K562 (cell line): ENCODE measurements around the gene IFNG-AS1. TPM values are rescaled to one million over a fixed set of nuclear protein-coding genes. Genes with fewer than 3 reads are reported as not detected.

ENCODE experiments used
- ATAC-seq: fragments of 200-7000 bp; cut with Tn5 transposase; 3 replicates; pipeline ENCODE4 v1.9.1; 2020; ENCODE audit warnings: moderate library complexity
- BruUV-seq: library from RNA; stranded (reverse); fragments of 400-500 nt; replicated peaks from 2 replicates; lab custom pipeline; 2021; lab: Mats Ljungman, UMichigan
- CTCF ChIA-PET: fragments of 300-600 bp; formaldehyde crosslinking; extraction: SDS; loops from one replicate; lab custom pipeline; 2021; ENCODE audit warnings: low intra/inter-chr PET ratio; lab: Yijun Ruan, JAX
- POLR2A ChIA-PET: fragments of 300-600, 350-650 bp; sonication (Branson Sonifier 250); formaldehyde crosslinking; extraction: SDS; loops from one replicate; lab custom pipeline; 2021; ENCODE audit warnings: antibody characterized with exemption, inconsistent platforms; lab: Yijun Ruan, JAX
- DNase-seq, 4 experiments: peaks; one replicate each; pipeline versions ENCODE4 v3.0.0 to v3.0.0-alpha.2; 2011 to 2018; ENCODE audit warnings: low spot score in 3 of 4, mixed read lengths in 3 of 4; ENCODE audit errors: extremely low read depth in 1 of 4
- FAIRE-seq: peaks from 2 replicates; lab custom pipeline; 2011; peaks lifted over from hg19 to GRCh38; lab: Jason Lieb, UNC
- H2AFZ ChIP-seq: 2 replicates; pipeline ENCODE4 v1.6.0; 2011; ENCODE audit warnings: low read depth, low read length, control low read depth, inconsistent platforms
- H3K27ac ChIP-seq: fragments of 200-600 bp; 3 replicates; pipeline ENCODE4 v1.8.0; 2011; ENCODE audit warnings: low read depth, mild to moderate bottlenecking, control low read depth, inconsistent platforms, low read length, moderate library complexity, mixed read lengths; ENCODE audit errors: extremely low read depth
- H3K27me3 ChIP-seq, 2 experiments: fragments of 300-600 bp in 1 of 2; 2 replicates in 1 of 2; 3 replicates in 1 of 2; pipeline versions ENCODE4 v1.6.0 to v1.8.0; 2011; ENCODE audit warnings: inconsistent platforms in 2 of 2, low read length in 2 of 2, mild to moderate bottlenecking in 1 of 2, mixed read lengths in 1 of 2, moderate library complexity in 1 of 2; ENCODE audit not compliant: control insufficient read depth in 2 of 2, insufficient read depth in 2 of 2
- H3K36me3 ChIP-seq: fragments of 300-600 bp; 3 replicates; pipeline ENCODE4 v1.8.0; 2011; ENCODE audit warnings: mild to moderate bottlenecking, low read length, inconsistent platforms; ENCODE audit not compliant: control insufficient read depth, insufficient read depth
- H3K4me1 ChIP-seq, 2 experiments: fragments of 200-600 bp in 1 of 2; replicated peaks in 1 of 2; 2 replicates in 1 of 2; 3 replicates in 1 of 2; pipeline versions ENCODE4 v1.5.1 to v1.8.0; 2011; ENCODE audit warnings: inconsistent platforms in 2 of 2, low read length in 2 of 2, mild to moderate bottlenecking in 1 of 2, mixed read lengths in 1 of 2, moderate library complexity in 1 of 2; ENCODE audit not compliant: control insufficient read depth in 2 of 2, insufficient read depth in 2 of 2
- H3K4me2 ChIP-seq: 2 replicates; pipeline ENCODE4 v1.6.1; 2011; ENCODE audit warnings: low read length, control low read depth, inconsistent platforms, mixed read lengths; ENCODE audit not compliant: insufficient read depth
- H3K4me3 ChIP-seq: fragments of 200-600 bp; sonication (generic), shearing (Covaris generic); 2 replicates; pipeline ENCODE4 v1.5.1; 2016; ENCODE audit warnings: control low read depth, inconsistent platforms
- H3K79me2 ChIP-seq: fragments of 200-600 bp; 3 replicates; pipeline ENCODE4 v1.8.0; 2011; ENCODE audit warnings: low read length, inconsistent platforms; ENCODE audit not compliant: control insufficient read depth, insufficient read depth
- H3K9ac ChIP-seq, 2 experiments: 2 replicates each; pipeline versions ENCODE4 v1.6.0 to v1.6.1; 2011; ENCODE audit warnings: low read depth in 2 of 2, low read length in 2 of 2, control low read depth in 1 of 2, inconsistent platforms in 1 of 2, mild to moderate bottlenecking in 1 of 2, mixed read lengths in 1 of 2; ENCODE audit not compliant: insufficient read depth in 1 of 2
- H3K9me1 ChIP-seq: one replicate; pipeline ENCODE4 v1.6.0; 2011; ENCODE audit warnings: inconsistent platforms, mild to moderate bottlenecking, low read length, moderate library complexity; ENCODE audit not compliant: control insufficient read depth, insufficient read depth
- H3K9me3 ChIP-seq: replicated peaks from 2 replicates; pipeline ENCODE4 v1.5.1; 2011; ENCODE audit warnings: low read depth, low read length, inconsistent platforms; ENCODE audit not compliant: control insufficient read depth, insufficient read depth
- H4K20me1 ChIP-seq: replicated peaks from 2 replicates; pipeline ENCODE4 v1.6.1; 2011; ENCODE audit warnings: low read length, inconsistent platforms, mixed read lengths; ENCODE audit not compliant: control insufficient read depth, insufficient read depth
- CHD4 ChIP-seq: fragments of 200-600 bp; sonication (generic); IDR thresholded peaks from 3 replicates; pipeline ENCODE4 v1.6.1; 2012; ENCODE audit warnings: low read depth, mild to moderate bottlenecking, mixed read lengths, low read length, inconsistent platforms; ENCODE audit not compliant: insufficient read depth, insufficient replicate concordance, poor library complexity, severe bottlenecking
- EP400 ChIP-seq: fragments of 450-650 bp; IDR thresholded peaks from 2 replicates; pipeline ENCODE4 v1.6.1; 2017; ENCODE audit warnings: antibody characterized with exemption, mild to moderate bottlenecking, moderate library complexity
- ZC3H8 ChIP-seq: fragments of 450-650 bp; IDR thresholded peaks from 2 replicates; pipeline ENCODE4 v1.6.1; 2017
- WGBS: fragments of 100-300 bp; shearing (Covaris generic); methylation state at CpG from one replicate; pipeline ENCODE4 v1.1.6; 2016; ENCODE audit warnings: low coverage, mixed read lengths; ENCODE audit not compliant: insufficient coverage; ENCODE audit errors: missing lambda C conversion rate; 5-methylcytosine and 5-hydroxymethylcytosine counted together
- in situ Hi-C: fragments of 300-500 bp; cut with MboI; formaldehyde crosslinking; loops from 4 replicates; pipeline ENCODE4 v1.15.0; 2018; ENCODE audit warnings: inconsistent platforms, mixed read lengths
- intact Hi-C: fragments of 100-400 bp; cut with micrococcal nuclease; formaldehyde crosslinking; loops from 2 replicates; pipeline ENCODE4 v1.14.2; 2022
- polyA plus RNA-seq, 8 experiments: library from polyadenylated mRNA; depleted of rRNA in 4 of 8; stranded (reverse) in 5 of 8; unstranded in 3 of 8; fragments of >200 nt; fragmentation: Nextera tagmentation in 2 of 8; fragmentation: Illumina TruSeq in 1 of 8; extraction: Ambion mirVana in 2 of 8; extraction: Trizol in 1 of 8; gene quantifications; 2 replicates each; pipeline versions ENCODE4 v1.2.1 to v1.2.3, GENCODE V29; 2011 to 2014; ENCODE audit warnings: inconsistent platforms in 1 of 8, missing spikeins in 1 of 8
- total RNA-seq, 7 experiments: library from RNA; depleted of rRNA in 6 of 7; stranded (reverse); fragments of >200 nt in 6 of 7; fragmentation: Illumina TruSeq in 2 of 7; extraction: Trizol in 2 of 7; gene quantifications; 2 replicates each; pipeline versions ENCODE4 v1.2.1 to v1.2.3, GENCODE V29; 2011 to 2021; ENCODE audit warnings: low replicate concordance in 1 of 7
- TF ChIP-seq, protein P1 (sequence below): fragments of 250-450 bp; sonication (Bioruptor Pico); IDR thresholded peaks from 2 replicates; pipeline ENCODE4 v1.8.0; 2022; ENCODE audit warnings: moderate library complexity, mild to moderate bottlenecking, inconsistent platforms
- TF ChIP-seq, protein P2 (sequence below), 2 experiments: fragments of 450-650 bp; IDR thresholded peaks; 2 replicates each; pipeline ENCODE4 v1.6.1; 2018; ENCODE audit warnings: mild to moderate bottlenecking in 2 of 2, low read depth in 1 of 2; ENCODE audit not compliant: partially characterized antibody in 2 of 2
- TF ChIP-seq, protein P3 (sequence below): fragments of 250-450 bp; sonication (Bioruptor Pico); IDR thresholded peaks from 2 replicates; pipeline ENCODE4 v1.8.0; 2021; ENCODE audit warnings: borderline replicate concordance, mild to moderate bottlenecking, moderate library complexity; ENCODE audit not compliant: poor library complexity, severe bottlenecking
- TF ChIP-seq, protein P4 (sequence below), 3 experiments: fragments of 200-800 bp in 1 of 3; sonication (Bioruptor generic) in 1 of 3; sonication (generic) in 1 of 3; formaldehyde crosslinking in 1 of 3; IDR thresholded peaks; 2 replicates each; pipeline versions ENCODE4 v1.6.1 to v1.8.0; 2016 to 2022; ENCODE audit warnings: mild to moderate bottlenecking in 2 of 3, missing compliant biosample characterization in 2 of 3, missing genetic modification characterization in 2 of 3, missing genetic modification reagents in 1 of 3

Gene IFNG-AS1
- total and polyA plus RNA-seq, 9 of the 15 experiments (the other 6 are each of a cell fraction or from before 2014, with no cell fraction given), result not detected

DNA sequence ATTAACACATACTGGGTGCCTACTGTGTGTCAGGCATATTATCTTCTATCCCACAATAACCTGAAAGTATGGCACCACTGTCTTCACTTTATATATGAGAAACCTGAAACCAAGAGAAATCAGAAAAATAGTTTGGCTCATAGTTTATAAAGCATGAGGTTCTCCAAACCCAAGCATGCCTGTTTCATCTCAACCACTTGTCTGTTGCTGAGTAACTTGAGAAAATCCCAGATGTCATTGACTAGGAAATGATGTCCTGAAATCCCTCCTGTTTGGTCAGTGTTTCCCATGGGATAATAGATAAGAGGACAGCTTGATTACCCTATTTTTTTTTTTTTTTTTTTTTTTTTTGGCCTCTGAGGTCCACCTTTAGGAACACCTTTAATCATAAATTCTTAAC, 2.6 kb upstream of the IFNG-AS1 start (continued):
- TF ChIP-seq, protein P1, sequence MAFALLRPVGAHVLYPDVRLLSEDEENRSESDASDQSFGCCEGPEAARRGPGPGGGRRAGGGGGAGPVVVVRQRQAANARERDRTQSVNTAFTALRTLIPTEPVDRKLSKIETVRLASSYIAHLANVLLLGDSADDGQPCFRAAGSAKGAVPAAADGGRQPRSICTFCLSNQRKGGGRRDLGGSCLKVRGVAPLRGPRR (CRISPR knock-in tag), result no peak
- TF ChIP-seq CHD4, result no peak

DNA sequence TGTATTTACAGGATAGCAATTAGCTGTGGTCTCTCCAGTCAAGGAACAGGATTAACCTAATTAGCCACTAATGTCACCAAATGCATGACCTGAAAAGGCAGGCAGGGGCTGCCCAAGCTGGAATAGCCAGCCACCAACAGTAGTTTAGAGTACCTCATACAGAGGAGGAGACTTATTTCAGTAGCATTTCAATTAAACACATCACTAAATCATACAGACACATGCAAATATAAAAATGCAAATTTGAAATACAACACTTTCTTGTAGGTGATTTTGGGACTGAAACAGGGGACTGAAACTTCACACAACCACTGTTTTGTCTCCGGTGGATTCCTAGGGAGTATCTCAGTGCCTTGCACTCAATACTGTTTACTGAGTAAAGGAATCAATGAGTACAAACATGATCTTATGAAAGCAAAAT, 636 bp upstream of the IFNG-AS1 start:
- Histone ChIP-seq H3K9me3 (no peaks in the 10 kb centered on the region), H3K9me1 (no peaks in the 10 kb centered on the region), H3K4me3 (no peak overlapping the region), H3K9ac (no peak overlapping the region), H3K27ac (no peak overlapping the region), H4K20me1 (no peaks in the 10 kb centered on the region), H3K27me3 (peaks cover 0 to 4% of the 10 kb centered on the region in 2 experiments; a peak in 2 of 5 replicates), H3K79me2 (no peaks in the 10 kb centered on the region), H2AFZ (no peak overlapping the region), H3K4me2 (no peak overlapping the region), H3K4me1 (no peaks in the 10 kb centered on the region), H3K36me3 (no peaks in the 10 kb centered on the region)
- no TSS peak for BruUV-seq
- WGBS, result 0% methylated on average over 1 of the region's 1 CpG
- CTCF ChIA-PET, result no interaction called here
- FAIRE-seq, result no peak
- ATAC-seq, result no peak
- TF ChIP-seq, protein P2, sequence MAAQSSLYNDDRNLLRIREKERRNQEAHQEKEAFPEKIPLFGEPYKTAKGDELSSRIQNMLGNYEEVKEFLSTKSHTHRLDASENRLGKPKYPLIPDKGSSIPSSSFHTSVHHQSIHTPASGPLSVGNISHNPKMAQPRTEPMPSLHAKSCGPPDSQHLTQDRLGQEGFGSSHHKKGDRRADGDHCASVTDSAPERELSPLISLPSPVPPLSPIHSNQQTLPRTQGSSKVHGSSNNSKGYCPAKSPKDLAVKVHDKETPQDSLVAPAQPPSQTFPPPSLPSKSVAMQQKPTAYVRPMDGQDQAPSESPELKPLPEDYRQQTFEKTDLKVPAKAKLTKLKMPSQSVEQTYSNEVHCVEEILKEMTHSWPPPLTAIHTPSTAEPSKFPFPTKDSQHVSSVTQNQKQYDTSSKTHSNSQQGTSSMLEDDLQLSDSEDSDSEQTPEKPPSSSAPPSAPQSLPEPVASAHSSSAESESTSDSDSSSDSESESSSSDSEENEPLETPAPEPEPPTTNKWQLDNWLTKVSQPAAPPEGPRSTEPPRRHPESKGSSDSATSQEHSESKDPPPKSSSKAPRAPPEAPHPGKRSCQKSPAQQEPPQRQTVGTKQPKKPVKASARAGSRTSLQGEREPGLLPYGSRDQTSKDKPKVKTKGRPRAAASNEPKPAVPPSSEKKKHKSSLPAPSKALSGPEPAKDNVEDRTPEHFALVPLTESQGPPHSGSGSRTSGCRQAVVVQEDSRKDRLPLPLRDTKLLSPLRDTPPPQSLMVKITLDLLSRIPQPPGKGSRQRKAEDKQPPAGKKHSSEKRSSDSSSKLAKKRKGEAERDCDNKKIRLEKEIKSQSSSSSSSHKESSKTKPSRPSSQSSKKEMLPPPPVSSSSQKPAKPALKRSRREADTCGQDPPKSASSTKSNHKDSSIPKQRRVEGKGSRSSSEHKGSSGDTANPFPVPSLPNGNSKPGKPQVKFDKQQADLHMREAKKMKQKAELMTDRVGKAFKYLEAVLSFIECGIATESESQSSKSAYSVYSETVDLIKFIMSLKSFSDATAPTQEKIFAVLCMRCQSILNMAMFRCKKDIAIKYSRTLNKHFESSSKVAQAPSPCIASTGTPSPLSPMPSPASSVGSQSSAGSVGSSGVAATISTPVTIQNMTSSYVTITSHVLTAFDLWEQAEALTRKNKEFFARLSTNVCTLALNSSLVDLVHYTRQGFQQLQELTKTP (IDR thresholded peaks at IDR 0.05; ENCODE audit: low read depth in 1 of 2, partially characterized antibody in 2 of 2), result no peak
- TF ChIP-seq, protein P3, sequence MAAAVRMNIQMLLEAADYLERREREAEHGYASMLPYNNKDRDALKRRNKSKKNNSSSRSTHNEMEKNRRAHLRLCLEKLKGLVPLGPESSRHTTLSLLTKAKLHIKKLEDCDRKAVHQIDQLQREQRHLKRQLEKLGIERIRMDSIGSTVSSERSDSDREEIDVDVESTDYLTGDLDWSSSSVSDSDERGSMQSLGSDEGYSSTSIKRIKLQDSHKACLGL, result no peak
- TF ChIP-seq, protein P4, sequence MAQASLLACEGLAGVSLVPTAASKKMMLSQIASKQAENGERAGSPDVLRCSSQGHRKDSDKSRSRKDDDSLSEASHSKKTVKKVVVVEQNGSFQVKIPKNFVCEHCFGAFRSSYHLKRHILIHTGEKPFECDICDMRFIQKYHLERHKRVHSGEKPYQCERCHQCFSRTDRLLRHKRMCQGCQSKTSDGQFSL (CRISPR knock-in tag; IDR thresholded peaks at IDR 0.05), result no peak
- TF ChIP-seq, protein P4 (tag; IDR thresholded peaks at IDR 0.05), result no peak
- TF ChIP-seq ZC3H8 (no peak), EP400 (no peak)
- no peak for DNase-seq
- POLR2A ChIA-PET, result no interaction called here
- in situ Hi-C loops, result no loop called here
- intact Hi-C loops, result no loop called here
